ENCODE results near the gene C1orf167.
"Not testable (repeated sequence)": the region's sequence is repeated elsewhere in the genome, so short reads cannot be mapped to it uniquely, and the experiment has no call there.

DNA sequence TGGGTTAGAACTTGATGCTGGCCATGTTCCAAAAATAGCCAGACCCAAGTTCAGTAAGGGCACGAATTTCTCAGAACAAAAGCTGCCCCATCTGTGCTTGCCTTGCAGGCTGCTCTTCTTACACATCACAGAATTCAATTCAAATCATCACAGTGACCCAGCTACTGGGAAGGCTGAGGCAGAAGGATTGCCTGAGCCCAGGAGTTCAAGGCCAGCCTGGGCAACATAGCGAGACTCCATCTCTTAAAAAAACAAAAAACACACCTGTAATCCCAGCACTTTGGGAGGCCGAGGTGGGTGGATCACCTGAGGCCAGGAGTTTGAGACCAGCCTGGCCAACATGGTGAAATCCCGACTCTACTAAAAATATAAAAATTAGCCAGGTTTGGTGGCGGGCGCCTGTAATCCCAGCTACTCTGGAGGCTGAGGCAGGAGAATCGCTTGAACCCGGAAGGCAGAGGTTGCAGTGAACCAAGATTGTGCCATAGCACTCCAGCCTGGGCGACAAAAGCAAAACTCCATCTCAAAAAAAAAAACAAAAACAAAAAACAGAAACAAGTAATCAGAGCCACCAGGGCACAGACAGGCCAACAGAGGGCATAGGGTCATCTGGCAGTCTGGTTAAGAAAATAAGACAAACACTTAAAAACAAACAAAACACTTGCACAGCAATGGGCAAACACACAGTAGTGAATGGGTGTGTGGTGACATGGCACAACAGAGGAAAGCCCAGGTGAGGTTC, 42.1 kb downstream of the C1orf167 start:
- TF ChIP-seq, protein P1, sequence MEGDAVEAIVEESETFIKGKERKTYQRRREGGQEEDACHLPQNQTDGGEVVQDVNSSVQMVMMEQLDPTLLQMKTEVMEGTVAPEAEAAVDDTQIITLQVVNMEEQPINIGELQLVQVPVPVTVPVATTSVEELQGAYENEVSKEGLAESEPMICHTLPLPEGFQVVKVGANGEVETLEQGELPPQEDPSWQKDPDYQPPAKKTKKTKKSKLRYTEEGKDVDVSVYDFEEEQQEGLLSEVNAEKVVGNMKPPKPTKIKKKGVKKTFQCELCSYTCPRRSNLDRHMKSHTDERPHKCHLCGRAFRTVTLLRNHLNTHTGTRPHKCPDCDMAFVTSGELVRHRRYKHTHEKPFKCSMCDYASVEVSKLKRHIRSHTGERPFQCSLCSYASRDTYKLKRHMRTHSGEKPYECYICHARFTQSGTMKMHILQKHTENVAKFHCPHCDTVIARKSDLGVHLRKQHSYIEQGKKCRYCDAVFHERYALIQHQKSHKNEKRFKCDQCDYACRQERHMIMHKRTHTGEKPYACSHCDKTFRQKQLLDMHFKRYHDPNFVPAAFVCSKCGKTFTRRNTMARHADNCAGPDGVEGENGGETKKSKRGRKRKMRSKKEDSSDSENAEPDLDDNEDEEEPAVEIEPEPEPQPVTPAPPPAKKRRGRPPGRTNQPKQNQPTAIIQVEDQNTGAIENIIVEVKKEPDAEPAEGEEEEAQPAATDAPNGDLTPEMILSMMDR (IDR thresholded peaks at IDR 0.05; ENCODE audit: low read depth, low read length): not testable (repeated sequence)
- TF ChIP-seq EZH2phosphoT487 (IDR thresholded peaks at IDR 0.05; ENCODE audit: low read depth): not testable (repeated sequence)

All from OCI-LY3 (cell line).